ENCODE measurements around the gene PMS2.
"Not testable (repeated sequence)": the region's sequence is repeated elsewhere in the genome, so short reads cannot be mapped to it uniquely, and the experiment has no call there.

PMS2 gene

GRCh38 chr7:6008668-6009611, at the start of gene PMS2, which contains the start of gene AIMP2:
Gene PMS2, minus strand, starts transcription at chr7:6009049. Its CDS starts 30 bp downstream, at chr7:6009019.
Gene AIMP2, plus strand, starts transcription at chr7:6009272. Its CDS starts 92 bp downstream, at chr7:6009364.
- ATAC-seq (peak; percentile 94), DNase-seq (peak; percentile 96)

- DNase-seq, result no peak
- no peak for ATAC-seq
Measured at GRCh38 chr7:6057316-6058129, 48.7 kb upstream of the PMS2 start.

- ATAC-seq (no peak), DNase-seq (no peak)
Measured at GRCh38 chr7:6056616-6057015, 47.8 kb upstream of the PMS2 start.

- DNase-seq, ATAC-seq: not testable (repeated sequence)
Measured at GRCh38 chr7:6051185-6051584, 42.3 kb upstream of the PMS2 start.

- ATAC-seq (no peak), DNase-seq (no peak)
Measured at GRCh38 chr7:6049780-6050179, 40.9 kb upstream of the PMS2 start.

- no peak for ATAC-seq
- DNase-seq, result no peak
Measured at GRCh38 chr7:6035686-6036085, 26.8 kb upstream of the PMS2 start.

- no peak for ATAC-seq
- DNase-seq, result no peak
Measured at GRCh38 chr7:6035165-6035564, 26.3 kb upstream of the PMS2 start.

- no peak for ATAC-seq
- DNase-seq, result no peak
Measured at GRCh38 chr7:6032641-6033040, 23.8 kb upstream of the PMS2 start.

- DNase-seq (no peak), ATAC-seq (no peak)
Measured at GRCh38 chr7:6032167-6032566, 23.3 kb upstream of the PMS2 start.

- no peak for DNase-seq
Measured at GRCh38 chr7:6031567-6031966, 22.7 kb upstream of the PMS2 start.

GRCh38 chr7:6030988-6031387, 22.1 kb upstream of the PMS2 start, which contains the start of gene ANKRD61:
Gene ANKRD61, plus strand, starts transcription at chr7:6031376. Its CDS starts 0 bp downstream, at chr7:6031376.
- ATAC-seq, result no peak

More at GRCh38 chr7:6031567-6031966, 22.7 kb upstream of the PMS2 start:
- ATAC-seq, result no peak

GRCh38 chr7:6028563-6028962, 19.7 kb upstream of the PMS2 start:
- no peak for DNase-seq
- ATAC-seq, result no peak

More at GRCh38 chr7:6030988-6031387, 22.1 kb upstream of the PMS2 start, which contains the start of gene ANKRD61:
- DNase-seq, result no peak

GRCh38 chr7:6027806-6028365, 19.0 kb upstream of the PMS2 start:
- DNase-seq, result no peak
- ATAC-seq, result no peak

GRCh38 chr7:6026820-6027311, 18.0 kb upstream of the PMS2 start:
- DNase-seq, result no peak
- no peak for ATAC-seq

GRCh38 chr7:6026011-6026819, 17.4 kb upstream of the PMS2 start:
- ATAC-seq (peak; percentile 89), DNase-seq (peak; percentile 65)

- ATAC-seq, result no peak
- no peak for DNase-seq
Measured at GRCh38 chr7:6023974-6024435, 15.2 kb upstream of the PMS2 start.

- no peak for DNase-seq
Measured at GRCh38 chr7:6022707-6023106, 13.9 kb upstream of the PMS2 start.

GRCh38 chr7:6020371-6021286, 11.8 kb upstream of the PMS2 start:
- ATAC-seq (no peak), DNase-seq (no peak)

More at GRCh38 chr7:6022707-6023106, 13.9 kb upstream of the PMS2 start:
- no peak for ATAC-seq

GRCh38 chr7:6016653-6016966, 7.8 kb upstream of the PMS2 start:
- ATAC-seq, result no peak

More at GRCh38 chr7:6016653-6016966, 7.8 kb upstream of the PMS2 start:
- no peak for DNase-seq
